ENCODE measurements around the gene HDDC2. TPM values are rescaled to one million over a fixed set of nuclear protein-coding genes. Genes with fewer than 3 reads are reported as not detected.
A peak's percentile ranks its signal among the peaks of the same experiment; 100 is the strongest.

The HDDC2 gene
- total and polyA plus RNA-seq, 2 experiments from 2014 or later, result 69.5 to 131 TPM

- Mint-ChIP-seq H3K36me3 (ENCODE audit: low read depth) (peaks cover 3% of the 10 kb centered on the region; the same call in 1 of the 3 replicates), H3K4me1 (peaks cover 9% of the 10 kb centered on the region; the same call in 2 of the 3 replicates), H3K9me3 (peaks cover 5% of the 10 kb centered on the region; the same call in 2 of the 3 replicates), H3K4me3 (no peak overlapping the region), H3K27me3 (ENCODE audit: insufficient read depth, low read depth, poor library complexity) (no peaks in the 10 kb centered on the region), H3K27ac (no peak overlapping the region)
- no peak overlapping the region for H3K27ac ChIP-seq (ENCODE audit: low read depth)
- H3K4me1 ChIP-seq (ENCODE audit: insufficient read depth), result 0 out of 2 replicates have a peak, but pooled peaks cover 8% of the 10 kb centered on the region
- no peaks in the 10 kb centered on the region for H4K20me1 ChIP-seq (replicated peaks; ENCODE audit: insufficient read depth)
- H3K27me3 ChIP-seq (ENCODE audit: insufficient read depth), result no peaks in the 10 kb centered on the region
- no peaks in the 10 kb centered on the region for H3K79me2 ChIP-seq (replicated peaks; ENCODE audit: insufficient read depth)
- DNase-seq (ENCODE audit: low spot score) (no peak), ATAC-seq (no peak)
- no peak overlapping the region for H2AFZ ChIP-seq
- no peak for TF ChIP-seq ZNF114 (CRISPR knock-in tag; IDR thresholded peaks at IDR 0.05)
- no peak for TF ChIP-seq REST (IDR thresholded peaks at IDR 0.05; ENCODE audit: unreplicated experiment)
- TF ChIP-seq CREB1 (CRISPR knock-in tag; IDR thresholded peaks at IDR 0.05; ENCODE audit: low read depth), result no peak
- TF ChIP-seq JUNB (IDR thresholded peaks at IDR 0.05; ENCODE audit: unreplicated experiment), result no peak
- TF ChIP-seq POLR2AphosphoS5 (IDR thresholded peaks at IDR 0.05; ENCODE audit: low read depth), result no peak
- TF ChIP-seq, protein P1, sequence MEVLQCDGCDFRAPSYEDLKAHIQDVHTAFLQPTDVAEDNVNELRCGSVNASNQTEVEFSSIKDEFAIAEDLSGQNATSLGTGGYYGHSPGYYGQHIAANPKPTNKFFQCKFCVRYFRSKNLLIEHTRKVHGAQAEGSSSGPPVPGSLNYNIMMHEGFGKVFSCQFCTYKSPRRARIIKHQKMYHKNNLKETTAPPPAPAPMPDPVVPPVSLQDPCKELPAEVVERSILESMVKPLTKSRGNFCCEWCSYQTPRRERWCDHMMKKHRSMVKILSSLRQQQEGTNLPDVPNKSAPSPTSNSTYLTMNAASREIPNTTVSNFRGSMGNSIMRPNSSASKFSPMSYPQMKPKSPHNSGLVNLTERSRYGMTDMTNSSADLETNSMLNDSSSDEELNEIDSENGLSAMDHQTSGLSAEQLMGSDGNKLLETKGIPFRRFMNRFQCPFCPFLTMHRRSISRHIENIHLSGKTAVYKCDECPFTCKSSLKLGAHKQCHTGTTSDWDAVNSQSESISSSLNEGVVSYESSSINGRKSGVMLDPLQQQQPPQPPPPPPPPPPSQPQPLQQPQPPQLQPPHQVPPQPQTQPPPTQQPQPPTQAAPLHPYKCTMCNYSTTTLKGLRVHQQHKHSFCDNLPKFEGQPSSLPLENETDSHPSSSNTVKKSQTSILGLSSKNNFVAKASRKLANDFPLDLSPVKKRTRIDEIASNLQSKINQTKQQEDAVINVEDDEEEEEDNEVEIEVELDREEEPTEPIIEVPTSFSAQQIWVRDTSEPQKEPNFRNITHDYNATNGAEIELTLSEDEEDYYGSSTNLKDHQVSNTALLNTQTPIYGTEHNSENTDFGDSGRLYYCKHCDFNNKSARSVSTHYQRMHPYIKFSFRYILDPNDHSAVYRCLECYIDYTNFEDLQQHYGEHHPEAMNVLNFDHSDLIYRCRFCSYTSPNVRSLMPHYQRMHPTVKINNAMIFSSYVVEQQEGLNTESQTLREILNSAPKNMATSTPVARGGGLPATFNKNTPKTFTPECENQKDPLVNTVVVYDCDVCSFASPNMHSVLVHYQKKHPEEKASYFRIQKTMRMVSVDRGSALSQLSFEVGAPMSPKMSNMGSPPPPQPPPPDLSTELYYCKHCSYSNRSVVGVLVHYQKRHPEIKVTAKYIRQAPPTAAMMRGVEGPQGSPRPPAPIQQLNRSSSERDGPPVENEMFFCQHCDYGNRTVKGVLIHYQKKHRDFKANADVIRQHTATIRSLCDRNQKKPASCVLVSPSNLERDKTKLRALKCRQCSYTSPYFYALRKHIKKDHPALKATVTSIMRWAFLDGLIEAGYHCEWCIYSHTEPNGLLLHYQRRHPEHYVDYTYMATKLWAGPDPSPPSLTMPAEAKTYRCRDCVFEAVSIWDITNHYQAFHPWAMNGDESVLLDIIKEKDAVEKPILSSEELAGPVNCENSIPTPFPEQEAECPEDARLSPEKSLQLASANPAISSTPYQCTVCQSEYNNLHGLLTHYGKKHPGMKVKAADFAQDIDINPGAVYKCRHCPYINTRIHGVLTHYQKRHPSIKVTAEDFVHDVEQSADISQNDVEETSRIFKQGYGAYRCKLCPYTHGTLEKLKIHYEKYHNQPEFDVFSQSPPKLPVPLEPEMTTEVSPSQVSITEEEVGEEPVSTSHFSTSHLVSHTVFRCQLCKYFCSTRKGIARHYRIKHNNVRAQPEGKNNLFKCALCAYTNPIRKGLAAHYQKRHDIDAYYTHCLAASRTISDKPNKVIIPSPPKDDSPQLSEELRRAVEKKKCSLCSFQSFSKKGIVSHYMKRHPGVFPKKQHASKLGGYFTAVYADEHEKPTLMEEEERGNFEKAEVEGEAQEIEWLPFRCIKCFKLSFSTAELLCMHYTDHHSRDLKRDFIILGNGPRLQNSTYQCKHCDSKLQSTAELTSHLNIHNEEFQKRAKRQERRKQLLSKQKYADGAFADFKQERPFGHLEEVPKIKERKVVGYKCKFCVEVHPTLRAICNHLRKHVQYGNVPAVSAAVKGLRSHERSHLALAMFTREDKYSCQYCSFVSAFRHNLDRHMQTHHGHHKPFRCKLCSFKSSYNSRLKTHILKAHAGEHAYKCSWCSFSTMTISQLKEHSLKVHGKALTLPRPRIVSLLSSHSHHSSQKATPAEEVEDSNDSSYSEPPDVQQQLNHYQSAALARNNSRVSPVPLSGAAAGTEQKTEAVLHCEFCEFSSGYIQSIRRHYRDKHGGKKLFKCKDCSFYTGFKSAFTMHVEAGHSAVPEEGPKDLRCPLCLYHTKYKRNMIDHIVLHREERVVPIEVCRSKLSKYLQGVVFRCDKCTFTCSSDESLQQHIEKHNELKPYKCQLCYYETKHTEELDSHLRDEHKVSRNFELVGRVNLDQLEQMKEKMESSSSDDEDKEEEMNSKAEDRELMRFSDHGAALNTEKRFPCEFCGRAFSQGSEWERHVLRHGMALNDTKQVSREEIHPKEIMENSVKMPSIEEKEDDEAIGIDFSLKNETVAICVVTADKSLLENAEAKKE (CRISPR knock-in tag; IDR thresholded peaks at IDR 0.05), result no peak
- TF ChIP-seq ETS1 (IDR thresholded peaks at IDR 0.05), result no peak
- TF ChIP-seq NANOG (IDR thresholded peaks at IDR 0.05; ENCODE audit: borderline replicate concordance), result no peak
- no peak for TF ChIP-seq ZNF331 (CRISPR knock-in tag; IDR thresholded peaks at IDR 0.05; ENCODE audit: low read depth)
- TF ChIP-seq EZH2phosphoT487 (IDR thresholded peaks at IDR 0.05; ENCODE audit: unreplicated experiment), result no peak
- TF ChIP-seq, protein P2, sequence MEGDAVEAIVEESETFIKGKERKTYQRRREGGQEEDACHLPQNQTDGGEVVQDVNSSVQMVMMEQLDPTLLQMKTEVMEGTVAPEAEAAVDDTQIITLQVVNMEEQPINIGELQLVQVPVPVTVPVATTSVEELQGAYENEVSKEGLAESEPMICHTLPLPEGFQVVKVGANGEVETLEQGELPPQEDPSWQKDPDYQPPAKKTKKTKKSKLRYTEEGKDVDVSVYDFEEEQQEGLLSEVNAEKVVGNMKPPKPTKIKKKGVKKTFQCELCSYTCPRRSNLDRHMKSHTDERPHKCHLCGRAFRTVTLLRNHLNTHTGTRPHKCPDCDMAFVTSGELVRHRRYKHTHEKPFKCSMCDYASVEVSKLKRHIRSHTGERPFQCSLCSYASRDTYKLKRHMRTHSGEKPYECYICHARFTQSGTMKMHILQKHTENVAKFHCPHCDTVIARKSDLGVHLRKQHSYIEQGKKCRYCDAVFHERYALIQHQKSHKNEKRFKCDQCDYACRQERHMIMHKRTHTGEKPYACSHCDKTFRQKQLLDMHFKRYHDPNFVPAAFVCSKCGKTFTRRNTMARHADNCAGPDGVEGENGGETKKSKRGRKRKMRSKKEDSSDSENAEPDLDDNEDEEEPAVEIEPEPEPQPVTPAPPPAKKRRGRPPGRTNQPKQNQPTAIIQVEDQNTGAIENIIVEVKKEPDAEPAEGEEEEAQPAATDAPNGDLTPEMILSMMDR (conservative IDR thresholded peaks at IDR 0.05; ENCODE audit: low read depth in 2 of 2), result no peak
- no peak for TF ChIP-seq STAT1 (IDR thresholded peaks at IDR 0.05; ENCODE audit: unreplicated experiment)
- TF ChIP-seq EZH2 (IDR thresholded peaks at IDR 0.05; ENCODE audit: low read depth, unreplicated experiment), result no peak
- H3K4me2 ChIP-seq, result 0 out of 2 replicates have a peak overlapping the region, but pooled peaks have one; percentile 12
- no peaks in the 10 kb centered on the region for H3K36me3 ChIP-seq (ENCODE audit: insufficient read depth)
- no peak overlapping the region for H3K4me3 ChIP-seq
- H3F3A ChIP-seq (replicated peaks; ENCODE audit: low read depth), result no peaks in the 10 kb centered on the region
- no peaks in the 10 kb centered on the region for H3K9me2 ChIP-seq (ENCODE audit: insufficient read depth)
Measured at GRCh38 chr6:125245109-125245508, 56.7 kb downstream of the HDDC2 start.
